GM19043 (cell line): ENCODE data around the gene MTRF1.

Source experiments
- ATAC-seq: cut with Tn5 transposase; IDR thresholded peaks from one replicate; pipeline ENCODE4 v1.9.1; 2021; ENCODE audit warnings: low read depth; ENCODE audit not compliant: unreplicated experiment

Gene MTRF1, protein sequence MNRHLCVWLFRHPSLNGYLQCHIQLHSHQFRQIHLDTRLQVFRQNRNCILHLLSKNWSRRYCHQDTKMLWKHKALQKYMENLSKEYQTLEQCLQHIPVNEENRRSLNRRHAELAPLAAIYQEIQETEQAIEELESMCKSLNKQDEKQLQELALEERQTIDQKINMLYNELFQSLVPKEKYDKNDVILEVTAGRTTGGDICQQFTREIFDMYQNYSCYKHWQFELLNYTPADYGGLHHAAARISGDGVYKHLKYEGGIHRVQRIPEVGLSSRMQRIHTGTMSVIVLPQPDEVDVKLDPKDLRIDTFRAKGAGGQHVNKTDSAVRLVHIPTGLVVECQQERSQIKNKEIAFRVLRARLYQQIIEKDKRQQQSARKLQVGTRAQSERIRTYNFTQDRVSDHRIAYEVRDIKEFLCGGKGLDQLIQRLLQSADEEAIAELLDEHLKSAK

DNA sequence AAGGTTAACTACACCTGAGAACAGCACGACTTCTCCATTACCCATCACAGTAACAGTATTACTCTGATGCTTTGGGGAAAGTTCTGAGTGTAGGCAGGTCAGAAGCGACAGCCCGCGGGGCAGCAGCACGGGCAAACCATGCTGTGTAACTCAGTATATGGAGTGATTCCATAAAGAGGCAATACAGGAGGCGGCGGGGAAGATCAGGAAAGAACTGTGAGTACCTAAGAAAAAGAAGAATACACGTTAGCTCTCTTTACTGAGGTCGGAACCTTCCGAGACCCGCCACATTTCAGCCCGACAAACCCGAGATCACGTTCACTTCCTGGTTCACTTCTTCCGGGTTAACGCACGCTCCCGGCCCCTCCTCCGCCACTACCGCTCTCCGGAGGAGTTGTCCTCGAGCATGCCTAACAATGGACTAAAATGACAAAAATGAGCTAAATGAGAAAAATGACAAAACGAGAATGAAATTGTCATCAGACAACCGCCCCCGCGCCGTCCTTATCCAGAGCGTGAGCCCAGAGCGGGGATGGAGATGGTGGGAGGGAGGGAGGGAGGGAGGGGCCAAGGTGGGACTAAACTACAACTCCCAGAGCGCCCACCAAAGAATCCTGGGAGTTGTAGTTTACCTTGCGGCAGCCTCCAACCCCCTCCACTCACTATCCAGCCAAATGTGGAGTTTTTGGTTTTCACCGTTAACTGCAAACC, at the start of gene MTRF1:
Gene MTRF1, minus strand, starts transcription at position 316 of the 711 bp plus-strand sequence. CDS start 2,669 bp downstream, outside the sequence.
- ATAC-seq, result peak; percentile 93

DNA sequence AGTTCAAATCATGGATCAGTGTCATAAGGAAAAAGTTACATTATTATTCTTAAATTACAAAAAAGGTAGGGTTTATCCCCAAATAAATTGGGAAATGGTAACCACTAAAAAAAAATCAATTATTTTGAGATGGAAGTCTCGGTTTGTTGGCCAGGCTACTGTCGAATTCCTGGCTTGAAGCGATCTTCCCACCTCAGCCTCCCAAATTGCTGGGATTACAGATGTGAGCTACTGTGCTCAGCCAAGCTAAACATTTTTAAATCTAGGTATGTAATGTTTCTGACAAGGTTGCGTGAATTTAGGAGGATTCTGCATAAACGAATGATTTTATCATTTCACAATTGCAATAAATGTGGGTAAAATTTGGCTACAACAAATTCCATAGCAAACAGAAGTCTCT, 49.7 kb upstream of the MTRF1 start:
- no peak for ATAC-seq

DNA sequence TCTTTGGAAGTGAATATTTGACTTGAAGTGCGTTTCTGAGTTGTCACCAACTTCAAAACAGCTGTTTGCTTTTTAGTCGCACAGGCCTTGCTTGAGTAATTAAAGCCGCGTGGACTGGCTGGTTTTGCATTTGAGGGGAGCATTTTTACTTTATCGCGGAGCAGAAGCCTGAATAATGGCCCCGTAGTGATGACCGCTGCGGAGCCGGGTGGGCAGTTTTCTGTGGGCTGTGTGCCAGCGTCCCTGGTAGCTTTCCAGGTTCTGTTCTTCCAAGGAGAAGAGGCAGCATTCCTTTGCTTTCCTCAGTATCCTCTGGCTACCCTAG, 48.8 kb upstream of the MTRF1 start:
- no peak for ATAC-seq

DNA sequence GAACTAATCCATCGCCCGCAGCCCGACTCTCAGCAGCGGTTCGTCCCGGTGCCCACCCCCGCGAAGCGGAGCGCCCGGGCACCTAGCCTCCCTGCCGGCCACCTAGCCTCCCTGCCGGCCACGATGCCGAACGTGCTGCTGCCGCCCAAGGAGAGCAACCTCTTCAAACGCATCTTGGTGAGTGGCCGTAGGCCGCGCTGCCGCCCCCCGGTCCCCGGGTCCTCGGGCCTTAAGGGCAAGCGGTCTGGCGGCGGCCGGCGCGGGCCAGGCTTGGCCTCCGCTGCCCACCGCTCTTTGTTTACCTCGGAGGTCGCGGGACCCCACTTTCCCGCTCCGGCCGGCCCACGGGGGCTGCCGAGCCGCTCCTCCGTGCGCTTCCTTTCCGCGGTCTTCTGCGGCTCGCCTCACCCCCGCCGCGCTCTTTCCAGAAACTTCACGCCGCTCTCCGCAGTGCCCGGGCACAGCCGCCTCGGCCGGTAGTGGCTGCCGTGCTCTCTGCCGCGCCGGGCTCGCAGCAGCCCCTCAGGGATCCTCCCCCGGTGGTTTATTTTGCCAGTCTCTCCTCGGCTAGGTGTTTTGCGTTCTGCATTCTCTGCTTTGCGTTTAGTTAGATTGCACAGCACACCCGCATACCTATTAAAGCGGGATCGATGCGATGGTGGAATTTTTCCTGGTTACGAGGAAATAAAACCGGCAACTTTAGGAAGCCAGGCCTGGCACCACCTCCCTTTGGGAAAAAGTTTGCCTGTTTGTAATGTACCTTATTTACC, 48.2 kb upstream of the MTRF1 start:
- ATAC-seq, result peak; percentile 37

DNA sequence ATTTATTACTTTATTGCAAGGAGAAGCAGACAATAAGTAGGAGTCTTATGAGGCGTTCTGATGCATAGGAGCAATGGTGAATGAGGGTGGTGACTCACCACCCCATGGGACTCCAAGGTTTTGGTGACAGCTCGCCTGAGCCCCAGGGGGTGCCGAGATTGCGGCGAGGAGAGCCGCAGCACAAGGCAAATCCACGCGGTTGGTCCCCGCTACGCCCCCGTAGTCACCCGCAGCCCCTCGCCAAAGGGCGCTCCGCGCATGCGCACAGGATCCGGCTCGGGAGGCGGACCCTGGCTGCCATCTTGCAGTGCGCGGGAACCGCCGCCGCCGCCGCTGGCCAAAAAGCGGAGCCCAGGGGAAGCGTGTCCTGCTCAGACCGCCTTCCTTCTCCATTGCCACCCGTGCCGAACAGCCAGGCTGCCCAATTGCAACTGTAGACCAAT, 47.6 kb upstream of the MTRF1 start, which contains the start of gene NAA16:
Gene NAA16, plus strand, starts transcription at position 305 of the 443 bp plus-strand sequence. CDS start 262 bp downstream, outside the sequence.
- peak; percentile 68 for ATAC-seq

DNA sequence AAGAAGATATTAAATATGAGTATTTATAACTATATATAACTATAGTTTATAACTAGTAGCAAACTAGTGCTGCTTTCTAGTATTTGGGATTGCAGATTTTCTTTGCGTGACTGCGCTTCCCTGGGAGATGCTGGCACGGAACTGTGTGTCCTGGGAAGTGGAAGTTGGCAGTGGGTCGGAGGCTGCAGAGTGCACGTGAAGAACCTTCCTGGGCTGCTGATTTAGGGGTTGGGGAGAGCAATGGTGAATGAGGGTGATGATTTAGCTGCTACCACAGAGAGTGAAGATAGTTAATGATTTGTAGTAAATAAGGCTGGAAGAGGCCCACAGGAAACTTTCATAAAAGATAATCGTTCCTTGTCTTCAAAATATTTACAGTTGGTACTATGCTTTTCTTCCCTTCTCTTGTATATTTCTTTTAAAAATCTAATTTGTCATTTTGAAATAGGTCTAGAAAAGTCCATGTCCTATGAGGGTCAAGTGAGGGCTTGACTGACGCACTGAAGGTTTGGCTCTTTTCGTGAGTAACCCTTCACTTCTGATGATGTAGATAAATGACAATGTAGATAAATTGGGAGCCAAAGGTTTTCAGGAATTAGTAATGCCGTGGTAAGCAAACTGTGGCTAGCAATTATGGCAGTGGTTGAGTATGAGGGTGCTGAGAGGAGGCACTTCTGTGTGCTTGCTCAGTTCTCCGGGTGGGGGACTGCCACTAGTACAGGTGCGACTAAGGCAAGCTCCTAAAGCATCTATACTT, 44.7 kb upstream of the MTRF1 start:
- ATAC-seq, result no peak

DNA sequence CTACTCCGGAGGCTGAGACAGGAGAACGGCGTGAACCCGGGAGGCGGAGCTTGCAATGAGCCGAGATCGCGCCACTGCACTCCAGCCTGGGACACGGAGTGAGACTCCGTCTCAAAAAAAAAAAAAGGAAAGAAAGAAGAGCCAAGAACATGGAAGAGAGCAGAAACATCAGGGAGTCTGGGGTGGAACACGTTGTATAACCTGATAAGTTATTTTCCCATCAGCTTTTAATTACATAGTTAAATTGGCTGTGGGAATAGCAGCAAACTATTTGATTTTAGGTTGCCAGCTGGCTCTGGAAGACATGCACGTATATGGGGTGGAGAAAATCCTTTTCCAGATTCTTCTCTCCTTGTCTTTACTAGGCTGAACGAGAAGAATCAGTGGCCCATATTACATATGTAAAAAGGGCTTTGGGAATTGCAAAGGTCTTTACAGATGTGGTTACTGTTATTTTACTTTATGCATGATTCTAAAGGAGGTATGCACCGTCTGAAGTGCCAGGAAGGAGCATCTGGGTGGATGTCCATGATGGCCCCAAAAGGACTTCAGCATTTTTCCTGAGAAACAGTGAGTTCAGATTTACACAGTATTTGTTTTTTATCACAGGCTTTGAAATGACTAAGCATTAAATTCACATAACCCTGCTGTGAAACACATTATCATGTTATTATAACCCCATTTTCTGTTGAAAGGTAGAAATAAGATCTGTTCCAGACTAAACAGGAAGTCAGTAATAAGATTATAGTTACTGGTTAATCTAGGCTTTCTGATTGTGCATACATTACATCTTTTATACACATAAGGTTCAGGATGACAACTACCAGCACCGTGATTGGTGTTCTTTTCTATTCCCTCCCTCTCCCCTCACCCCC, 43.1 kb upstream of the MTRF1 start:
- no peak for ATAC-seq

DNA sequence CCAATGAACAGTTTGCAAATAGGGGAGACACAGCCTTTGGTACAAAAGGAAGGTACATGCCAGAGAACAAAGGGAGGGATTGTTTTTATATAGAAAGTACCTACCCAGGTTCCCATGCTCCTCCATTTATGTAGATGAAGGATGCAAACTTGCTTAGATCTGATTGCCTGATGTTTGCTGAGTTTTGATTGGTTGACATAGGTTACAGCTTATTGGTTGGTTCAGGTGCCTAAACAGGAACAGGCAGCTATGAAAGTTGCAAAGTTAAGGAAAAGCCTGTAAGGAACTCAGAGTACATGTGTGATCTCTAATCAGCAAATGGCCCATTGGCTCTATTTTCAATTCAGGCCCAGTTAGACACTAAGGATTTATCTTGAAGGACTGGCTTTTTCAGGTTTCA, 41.2 kb upstream of the MTRF1 start:
- ATAC-seq, result no peak

DNA sequence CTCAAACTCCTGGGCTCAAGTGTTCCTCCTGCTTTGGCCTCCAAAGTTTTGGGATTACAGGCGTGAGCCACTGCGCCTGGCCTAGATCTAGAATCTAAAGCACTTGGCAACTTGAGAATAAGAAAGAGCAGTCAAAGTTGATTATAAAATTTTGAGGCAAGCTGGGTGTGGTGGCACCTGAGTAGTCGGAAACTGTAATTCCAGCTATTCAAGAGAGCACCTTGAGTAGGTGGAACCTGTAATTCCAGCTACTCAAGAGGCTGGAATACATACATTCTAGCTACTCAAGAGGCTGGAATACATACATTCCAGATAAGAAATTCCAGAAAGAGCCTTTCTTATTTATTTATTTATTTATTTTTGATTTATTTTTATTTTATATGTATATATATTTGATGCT, 39.4 kb upstream of the MTRF1 start:
- ATAC-seq, result no peak

DNA sequence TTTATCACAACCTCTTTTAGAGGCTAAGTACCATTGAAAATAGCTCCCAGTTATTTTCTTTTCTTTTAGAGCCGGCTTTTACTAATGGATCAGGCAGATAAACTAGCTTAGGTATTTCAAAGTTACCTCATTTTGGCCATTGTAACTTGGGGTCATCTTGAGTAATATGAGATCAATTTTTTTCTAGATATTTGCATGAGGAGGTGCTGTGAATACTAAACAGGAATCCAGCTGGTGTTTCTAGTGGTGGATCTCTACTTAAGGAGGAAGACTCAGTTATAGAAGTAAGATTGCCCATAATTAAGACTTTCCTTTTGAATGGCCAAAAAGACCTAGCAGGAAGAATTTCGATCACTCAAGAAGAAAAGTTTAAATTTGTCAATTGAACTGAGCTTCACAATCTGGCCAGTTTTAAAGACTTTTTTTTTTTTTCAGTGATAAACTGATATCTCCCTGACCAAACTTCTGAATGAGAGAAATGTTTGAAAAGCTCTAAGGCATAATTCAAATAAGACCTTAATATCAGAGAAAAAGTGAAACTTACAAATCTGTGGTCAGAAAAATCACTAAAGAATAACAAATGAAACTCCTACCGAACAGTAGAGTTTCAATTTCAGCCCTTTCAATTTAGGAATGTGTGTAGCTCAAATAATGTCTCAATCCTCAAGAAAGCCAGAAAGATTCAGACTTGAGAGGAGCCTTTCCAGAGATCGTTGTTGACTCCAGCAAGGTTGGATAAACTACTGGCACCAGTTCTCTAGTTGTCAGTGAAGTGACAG, 36.1 kb upstream of the MTRF1 start:
- ATAC-seq, result peak; percentile 45

DNA sequence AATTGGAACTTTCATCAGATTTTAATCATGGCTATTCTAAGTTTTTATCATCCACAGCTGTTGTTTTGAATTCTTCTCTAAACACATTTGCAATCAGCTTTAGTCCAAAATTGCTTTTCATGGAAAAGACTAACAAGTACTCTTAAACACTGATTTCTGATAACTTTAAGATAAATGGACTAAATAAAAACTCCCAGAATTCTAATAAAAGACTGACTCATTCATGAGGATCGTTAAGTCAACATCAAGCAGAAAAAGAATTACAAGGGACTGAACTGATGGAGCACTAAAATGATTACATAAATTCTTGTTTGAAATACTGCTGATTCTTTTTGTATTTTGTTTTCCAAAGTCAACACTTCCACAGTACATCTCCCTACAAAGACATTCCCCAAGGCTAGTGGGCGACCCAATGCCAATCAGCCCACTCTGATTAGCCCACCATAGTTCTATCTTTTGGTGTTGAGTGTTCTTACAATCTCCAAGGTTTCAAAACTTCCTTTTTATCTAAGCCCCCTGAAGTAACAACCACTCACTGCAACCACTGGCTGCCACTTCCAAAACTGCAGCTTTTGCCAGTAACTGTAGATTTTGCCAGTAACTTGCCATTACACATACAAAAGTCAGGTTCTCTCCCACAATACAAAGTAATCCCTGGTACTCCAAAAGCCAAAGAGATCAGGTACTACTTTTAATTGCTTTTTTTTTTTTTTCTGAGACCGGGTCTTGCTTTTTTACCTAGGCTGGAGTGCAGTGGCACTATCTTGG, 33.7 kb upstream of the MTRF1 start:
- no peak for ATAC-seq

DNA sequence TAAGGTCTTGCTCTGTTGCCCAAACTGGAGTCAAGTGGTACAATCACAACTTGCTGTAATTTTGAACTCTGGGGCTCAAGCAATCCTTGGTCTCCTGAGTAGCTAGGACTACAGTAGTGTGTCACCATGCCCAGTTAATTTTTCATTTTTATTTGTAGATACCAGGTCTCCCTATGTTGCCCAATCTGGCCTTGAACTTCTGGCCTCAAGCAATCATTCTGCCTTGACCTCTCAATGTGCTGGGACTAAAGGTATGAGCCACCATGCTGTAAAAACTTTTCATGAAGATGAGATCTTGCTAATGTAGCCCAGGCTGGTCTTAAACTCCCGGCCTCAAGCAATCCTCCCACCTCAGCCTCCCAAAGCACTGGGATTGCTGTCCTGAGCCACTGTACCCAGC, 32.6 kb upstream of the MTRF1 start:
- ATAC-seq, result no peak

DNA sequence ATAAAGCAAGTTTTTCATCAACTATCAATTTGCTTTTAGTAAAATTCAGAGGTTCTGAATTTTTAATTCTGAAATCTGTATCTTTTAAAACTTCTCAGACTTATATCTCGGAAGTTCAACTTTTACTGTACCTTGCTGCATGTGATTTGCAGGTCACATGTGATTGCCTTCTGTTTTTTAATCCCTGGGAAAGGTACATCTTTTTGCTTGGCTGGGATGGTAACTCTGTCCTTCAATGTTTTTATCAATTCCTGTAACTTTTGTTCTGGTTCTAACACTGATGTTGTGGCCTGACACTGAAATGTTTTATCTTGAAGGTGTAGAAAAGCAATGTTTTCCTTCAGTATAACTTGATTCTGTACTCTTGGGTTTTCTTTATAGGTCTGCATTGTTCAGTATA, 31.5 kb upstream of the MTRF1 start:
- ATAC-seq, result no peak

DNA sequence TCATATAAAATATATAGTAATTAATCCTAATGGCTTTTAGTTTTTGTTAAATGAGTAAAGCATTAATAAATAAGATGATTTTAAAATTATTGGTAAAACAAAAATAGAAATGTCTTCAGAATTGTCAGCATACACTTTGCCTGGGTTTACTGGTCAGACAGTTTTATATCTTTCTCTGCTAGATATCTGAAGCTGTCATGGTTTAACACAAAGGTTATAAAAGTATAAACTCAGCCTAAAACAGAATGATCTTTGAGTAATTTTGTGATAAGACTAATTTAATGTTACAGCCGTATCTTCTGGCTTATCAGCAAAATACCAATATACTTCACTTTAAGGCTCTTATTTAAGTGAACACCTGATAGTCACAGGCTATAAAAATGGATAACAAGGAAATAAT, 29.9 kb upstream of the MTRF1 start:
- ATAC-seq, result no peak

DNA sequence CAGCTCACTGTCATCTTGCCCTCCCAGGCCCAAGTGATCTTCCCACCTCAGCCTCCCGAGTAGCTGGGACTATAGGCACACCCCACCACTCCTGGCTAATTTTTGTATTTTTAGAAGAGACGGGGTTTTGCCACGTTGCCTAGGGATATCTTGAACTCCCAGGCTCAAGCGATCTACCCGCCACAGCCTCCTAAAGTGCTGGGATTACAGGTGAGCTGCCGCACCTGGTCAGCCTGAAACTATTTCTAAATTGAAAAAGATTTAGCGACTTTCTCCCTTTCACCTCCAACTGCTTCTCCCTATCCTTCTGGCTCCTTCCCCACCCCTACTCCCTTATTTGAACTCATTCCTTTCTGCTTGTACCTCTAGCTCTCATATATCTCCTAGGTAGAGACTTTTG, 27.9 kb upstream of the MTRF1 start:
- ATAC-seq, result no peak

DNA sequence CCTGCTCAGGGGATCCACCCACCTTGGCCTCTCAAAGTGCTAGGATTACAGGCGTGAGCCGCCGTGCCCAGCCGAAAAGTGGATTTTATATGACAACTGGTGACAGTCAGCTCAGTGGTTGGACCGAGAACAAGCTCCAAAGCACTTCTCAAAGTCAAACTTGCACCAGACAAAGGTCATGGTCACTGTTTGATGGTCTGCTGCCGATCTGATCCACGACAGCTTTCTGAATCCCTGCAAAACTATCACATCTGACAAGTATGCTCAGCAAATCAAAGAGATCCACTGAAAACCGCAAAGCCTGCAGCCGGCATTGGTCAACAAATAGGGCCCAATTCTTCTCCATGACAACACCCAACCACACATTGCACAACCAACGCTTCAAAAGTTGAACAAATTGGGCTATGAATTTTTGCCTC, 26.1 kb upstream of the MTRF1 start:
- ATAC-seq, result no peak

DNA sequence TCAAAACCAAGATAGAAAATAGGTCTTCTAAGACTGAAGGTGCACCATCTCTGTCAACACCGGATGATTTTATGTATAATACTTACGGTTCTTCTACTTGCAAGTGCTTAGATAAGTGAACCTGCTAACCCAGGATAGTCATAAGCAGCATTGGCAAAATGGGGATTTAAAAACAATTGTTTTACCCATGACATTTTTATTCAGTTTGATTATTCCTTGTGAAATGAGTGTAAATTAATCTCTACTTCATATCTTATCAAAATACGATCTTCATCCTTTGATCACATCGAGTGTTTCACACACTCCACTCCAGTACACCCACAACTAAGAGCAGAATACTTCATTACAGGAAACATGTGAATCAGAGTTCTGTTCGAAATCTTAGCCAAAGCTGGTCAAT, 23.0 kb upstream of the MTRF1 start:
- ATAC-seq, result no peak
